Progenitor cell of endocrine pancreas (in vitro differentiated cells): Measurements from ENCODE around the gene RNPEPL1. TPM values are rescaled to one million over a fixed set of nuclear protein-coding genes. Genes with fewer than 3 reads are reported as not detected.

Source experiments
- DNase-seq: peaks from one replicate; pipeline ENCODE4 v3.0.0; 2021; ENCODE audit warnings: low spot score; ENCODE audit not compliant: unreplicated experiment
- H3K27ac Mint-ChIP-seq: 2 replicates; pipeline ENCODE4 v1.8.0; 2021; ENCODE audit warnings: mild to moderate bottlenecking, moderate library complexity, mixed read lengths
- H3K27me3 Mint-ChIP-seq: 2 replicates; pipeline ENCODE4 v1.8.0; 2021; ENCODE audit warnings: mixed read lengths
- H3K36me3 Mint-ChIP-seq: 2 replicates; pipeline ENCODE4 v1.8.0; 2022; ENCODE audit warnings: mixed read lengths; ENCODE audit not compliant: insufficient read depth
- H3K4me1 Mint-ChIP-seq: 2 replicates; pipeline ENCODE4 v1.8.0; 2021; ENCODE audit warnings: low read depth, mixed read lengths
- H3K4me3 Mint-ChIP-seq: 2 replicates; pipeline ENCODE4 v1.8.0; 2021; ENCODE audit warnings: low read depth, mild to moderate bottlenecking, moderate library complexity, mixed read lengths
- H3K9me3 Mint-ChIP-seq: 2 replicates; pipeline ENCODE4 v1.8.0; 2021; ENCODE audit warnings: low read depth, mixed read lengths
- CTCF ChIP-seq: fragments of 200-600 bp; sonication (generic); IDR thresholded peaks from one replicate; pipeline ENCODE4 v1.5.0; 2021; ENCODE audit warnings: antibody characterized with exemption, mild to moderate bottlenecking; ENCODE audit not compliant: unreplicated experiment
- total RNA-seq: library from RNA; stranded (reverse); gene quantifications from 2 replicates; pipeline ENCODE4 v1.2.1, GENCODE V29; 2021

RNPEPL1 gene
- total RNA-seq, 1 donor from 2014 or later: 52.2 TPM

DNA sequence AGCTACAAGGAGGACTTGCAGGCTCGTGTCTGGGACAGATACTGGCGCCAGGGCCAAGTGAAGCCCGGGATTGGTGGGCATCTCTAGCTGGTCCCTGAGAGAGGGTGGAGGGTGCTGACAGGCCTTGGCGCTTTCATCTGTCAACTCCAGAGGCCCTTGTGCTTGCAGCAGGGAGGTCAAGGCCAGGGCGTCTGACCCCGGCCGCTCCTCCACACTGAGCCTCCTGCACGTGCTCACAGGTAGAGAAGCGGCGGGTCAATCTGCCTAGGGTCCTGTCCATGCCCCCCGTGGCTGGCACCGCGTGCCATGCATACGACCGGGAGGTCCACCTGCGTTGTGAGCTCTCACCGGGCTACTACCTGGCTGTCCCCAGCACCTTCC is 27.8 kb downstream of the RNPEPL1 start:
- Mint-ChIP-seq H3K27me3 (no peaks in the 10 kb centered on the region), H3K9me3 (no peaks in the 10 kb centered on the region), H3K27ac (no peak overlapping the region), H3K4me1 (no peaks in the 10 kb centered on the region), H3K36me3 (peaks cover 2% of the 10 kb centered on the region), H3K4me3 (no peak overlapping the region)
- no peak for TF ChIP-seq CTCF
- DNase-seq: no peak

DNA sequence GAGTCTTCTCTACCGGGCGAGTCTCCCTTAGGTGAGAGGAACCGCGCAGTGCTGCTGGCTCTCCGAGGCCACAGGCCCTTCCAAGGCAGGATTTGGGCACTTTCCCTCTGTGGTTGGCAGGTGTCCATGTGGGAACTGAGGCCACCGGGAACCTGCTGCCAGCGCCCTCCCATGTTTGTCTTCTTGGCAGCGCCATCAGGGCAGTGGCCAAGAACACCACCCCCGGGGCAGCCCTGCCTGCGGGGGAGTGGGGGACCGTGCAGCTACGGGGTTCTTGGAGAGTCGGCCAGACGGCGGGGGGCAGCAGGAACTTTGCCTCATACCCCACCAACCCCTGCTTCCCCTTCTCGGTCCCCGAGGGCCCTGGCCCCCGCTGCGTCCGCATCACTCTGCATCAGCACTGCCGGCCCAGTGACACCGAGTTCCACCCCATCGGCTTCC is 28.2 kb downstream of the RNPEPL1 start:
- TF ChIP-seq CTCF: no peak
- no peaks in the 10 kb centered on the region for H3K4me1 Mint-ChIP-seq
- no peak overlapping the region for H3K27ac Mint-ChIP-seq
- no peak for DNase-seq
- no peaks in the 10 kb centered on the region for H3K9me3 Mint-ChIP-seq
- H3K4me3 Mint-ChIP-seq: no peak overlapping the region
- H3K36me3 Mint-ChIP-seq: peaks cover 2% of the 10 kb centered on the region
- H3K27me3 Mint-ChIP-seq: no peaks in the 10 kb centered on the region

DNA sequence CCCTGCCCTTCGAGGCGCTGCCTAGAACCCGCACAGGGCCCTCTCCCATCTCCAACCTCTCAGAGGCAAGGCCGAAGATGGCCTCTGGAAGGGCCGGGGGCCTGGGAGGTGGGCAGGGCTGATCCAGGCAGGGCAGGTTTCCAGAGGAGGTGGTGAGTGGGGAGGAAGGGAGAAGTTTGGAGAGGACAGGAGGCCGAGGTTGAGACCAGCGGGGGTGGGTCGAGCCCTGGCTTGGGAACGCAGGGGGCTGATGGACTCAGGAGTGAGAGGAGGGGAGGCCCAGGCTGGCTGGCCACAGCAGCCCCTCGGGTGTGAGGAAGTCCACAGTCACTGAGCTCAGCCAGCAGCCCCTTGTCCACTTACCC is 28.8 kb downstream of the RNPEPL1 start:
- TF ChIP-seq CTCF: no peak
- no peaks in the 10 kb centered on the region for H3K4me1 Mint-ChIP-seq
- no peak overlapping the region for H3K4me3 Mint-ChIP-seq
- H3K27me3 Mint-ChIP-seq: no peaks in the 10 kb centered on the region
- H3K9me3 Mint-ChIP-seq: no peaks in the 10 kb centered on the region
- H3K36me3 Mint-ChIP-seq: peaks cover 2% of the 10 kb centered on the region
- H3K27ac Mint-ChIP-seq: no peak overlapping the region
- DNase-seq: no peak

DNA sequence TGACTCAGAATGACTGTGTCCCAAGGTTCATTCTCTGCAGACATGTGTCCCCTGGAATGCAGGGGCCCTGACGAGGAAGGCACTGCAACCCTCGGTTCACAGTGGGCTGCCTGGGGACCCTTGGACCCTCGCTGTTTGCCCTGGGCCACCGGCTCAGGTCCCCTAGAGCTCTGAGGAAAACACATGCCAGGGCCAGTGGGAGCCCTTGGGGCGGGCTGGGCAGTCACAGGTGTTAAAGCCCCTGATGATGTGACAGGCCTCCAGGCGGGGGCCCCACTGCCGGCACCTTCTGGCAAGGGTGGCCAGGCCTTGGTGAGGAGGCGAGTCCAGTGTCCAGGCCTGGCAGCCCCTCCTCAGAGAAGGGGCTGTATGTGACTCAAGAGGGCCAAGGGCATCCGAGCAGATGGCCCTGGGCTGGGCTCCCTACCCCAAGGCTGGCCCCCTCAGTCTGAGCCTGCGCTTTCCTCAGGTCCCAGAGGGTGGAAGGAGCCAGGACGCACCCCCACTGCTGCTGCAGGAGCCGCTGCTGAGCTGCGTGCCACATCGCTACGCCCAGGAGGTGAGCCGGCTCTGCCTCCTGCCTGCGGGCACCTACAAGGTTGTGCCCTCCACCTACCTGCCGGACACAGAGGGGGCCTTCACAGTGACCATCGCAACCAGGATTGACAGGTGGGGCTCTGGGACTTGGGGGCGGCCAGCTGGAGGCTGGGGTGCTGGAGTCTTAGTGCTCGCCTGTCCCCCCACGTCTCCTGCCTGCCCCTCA is 29.3 kb downstream of the RNPEPL1 start:
- no peak overlapping the region for H3K27ac Mint-ChIP-seq
- no peak for DNase-seq
- no peaks in the 10 kb centered on the region for H3K27me3 Mint-ChIP-seq
- H3K9me3 Mint-ChIP-seq: no peaks in the 10 kb centered on the region
- no peak overlapping the region for H3K4me3 Mint-ChIP-seq
- TF ChIP-seq CTCF: no peak
- H3K36me3 Mint-ChIP-seq: peaks cover 2% of the 10 kb centered on the region
- no peaks in the 10 kb centered on the region for H3K4me1 Mint-ChIP-seq

DNA sequence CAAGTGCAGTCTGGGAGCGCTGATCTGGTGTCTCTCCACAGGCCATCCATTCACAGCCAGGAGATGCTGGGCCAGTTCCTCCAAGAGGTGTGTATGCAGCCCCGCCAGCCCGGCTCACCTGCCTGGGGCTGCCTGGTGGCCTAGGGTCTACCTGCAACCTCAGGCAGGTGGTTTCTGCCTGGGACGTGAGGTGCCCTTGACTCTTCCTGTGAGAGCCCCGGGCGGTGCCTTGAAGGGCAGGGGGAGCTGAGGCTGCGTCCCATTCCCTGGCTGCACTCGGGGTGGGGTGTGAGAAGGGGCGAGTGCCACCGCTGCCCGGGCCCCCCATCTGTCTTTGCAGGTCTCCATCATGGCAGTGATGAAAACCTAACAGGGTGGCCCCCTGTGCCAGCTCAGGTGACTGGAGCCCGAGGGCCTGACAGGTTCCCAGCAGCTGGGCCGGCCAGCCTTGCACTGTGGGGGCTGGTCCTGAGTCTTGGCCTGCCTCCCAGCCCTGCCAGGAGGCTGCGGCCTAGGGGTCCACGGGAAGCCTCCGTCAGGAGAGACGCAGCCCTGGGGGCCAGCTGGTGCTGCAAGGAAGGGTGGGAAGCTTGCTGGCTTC is 30.1 kb downstream of the RNPEPL1 start:
- Mint-ChIP-seq H3K9me3 (no peaks in the 10 kb centered on the region), H3K4me1 (no peaks in the 10 kb centered on the region), H3K36me3 (peaks cover 2% of the 10 kb centered on the region), H3K27me3 (no peaks in the 10 kb centered on the region), H3K4me3 (no peak overlapping the region), H3K27ac (no peak overlapping the region)
- no peak for DNase-seq
- no peak for TF ChIP-seq CTCF
